Activated naive CD4-positive, alpha-beta T cell treated with anti-CD3 and anti-CD28 coated beads, Interleukin-2, amount 50 U/mL, for 16 hours (primary cell): ENCODE measurements around the gene CAMK2G.
"Not testable (repeated sequence)": the region's sequence is repeated elsewhere in the genome, so short reads cannot be mapped to it uniquely, and the experiment has no call there.

Source experiments
- DNase-seq: peaks from one replicate; pipeline ENCODE4 v3.0.0-alpha.2; 2020

The CAMK2G gene

GRCh38 chr10:73901261-73901660, 26.9 kb upstream of the CAMK2G start:
- no peak for DNase-seq

- no peak for DNase-seq
Measured at GRCh38 chr10:73900064-73900463, 25.7 kb upstream of the CAMK2G start.

GRCh38 chr10:73899423-73899822, 25.1 kb upstream of the CAMK2G start:
- DNase-seq: no peak

DNA sequence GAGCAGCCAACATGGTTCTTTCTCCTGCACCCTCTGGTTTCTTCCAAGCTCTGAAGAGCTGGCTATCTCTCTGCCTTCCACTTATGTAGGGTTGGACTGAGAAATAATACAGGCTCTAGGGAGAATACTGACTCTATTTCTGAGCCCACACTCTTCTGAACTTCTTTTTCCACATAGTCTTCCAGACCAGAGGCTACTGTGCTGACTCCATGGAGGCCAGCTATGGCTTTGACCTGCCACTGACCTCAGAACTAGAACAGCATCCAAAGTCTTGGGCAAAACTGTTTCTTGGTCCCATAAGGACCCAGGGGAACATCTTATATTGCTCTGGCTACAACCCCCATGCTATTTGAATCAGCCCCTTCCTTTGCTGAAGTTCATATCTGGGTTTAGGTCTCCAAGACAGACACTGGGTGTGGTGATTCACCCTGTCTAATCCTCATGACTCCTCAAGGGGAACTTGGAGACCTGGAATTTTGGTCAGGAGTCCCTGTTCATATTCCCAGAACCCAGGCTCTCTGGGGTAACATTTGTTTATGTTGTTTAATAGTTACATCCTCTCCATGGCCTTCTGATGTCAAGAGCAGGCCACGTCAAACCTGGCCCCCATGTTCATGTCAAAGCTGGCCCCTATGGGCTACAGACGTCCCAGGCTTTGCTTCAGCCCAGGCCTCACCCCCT, 24.5 kb upstream of the CAMK2G start:
- DNase-seq: no peak

- no peak for DNase-seq
Measured at GRCh38 chr10:73897693-73898092, 23.3 kb upstream of the CAMK2G start.

GRCh38 chr10:73895381-73895780, 21.0 kb upstream of the CAMK2G start:
- DNase-seq: not testable (repeated sequence)

GRCh38 chr10:73894245-73894971, 20.1 kb upstream of the CAMK2G start:
- no peak for DNase-seq

- no peak for DNase-seq
Measured at GRCh38 chr10:73893426-73893825, 19.1 kb upstream of the CAMK2G start.

DNA sequence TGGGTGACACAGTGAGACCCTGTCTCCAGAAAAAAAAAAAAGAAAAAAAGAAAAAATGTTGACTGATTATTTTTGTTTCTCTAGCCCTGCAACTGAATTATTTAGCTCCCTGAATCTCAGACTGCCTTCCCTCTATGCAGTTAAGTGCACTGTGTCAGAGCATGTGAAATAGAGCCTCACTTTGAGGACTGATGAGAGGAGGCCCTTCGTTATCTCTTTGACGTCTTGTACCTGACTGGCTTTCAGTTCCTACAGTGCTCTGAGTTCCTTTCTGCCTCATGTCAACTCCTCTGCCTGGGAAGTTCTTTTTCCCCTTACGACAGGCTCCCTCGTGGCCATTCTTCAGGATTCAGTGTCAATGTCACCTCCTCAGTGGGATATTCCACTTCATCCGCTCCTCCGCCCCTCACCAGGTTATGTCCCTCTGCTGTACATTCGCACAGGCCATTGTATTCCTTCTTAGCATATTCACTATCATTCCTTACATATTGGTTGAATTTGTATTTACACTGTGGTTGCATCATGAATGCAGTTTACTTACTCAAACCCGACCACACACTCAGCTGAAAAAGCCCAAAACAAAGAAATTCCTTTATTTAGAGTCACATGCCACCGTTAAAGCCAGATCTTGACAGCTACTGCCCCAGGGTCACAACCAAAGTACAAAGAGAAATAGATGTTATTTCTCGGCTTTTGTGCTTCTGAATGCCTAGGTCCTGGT, 18.1 kb upstream of the CAMK2G start:
- no peak for DNase-seq

- DNase-seq: no peak
Measured at GRCh38 chr10:73891540-73891939, 17.2 kb upstream of the CAMK2G start.

DNA sequence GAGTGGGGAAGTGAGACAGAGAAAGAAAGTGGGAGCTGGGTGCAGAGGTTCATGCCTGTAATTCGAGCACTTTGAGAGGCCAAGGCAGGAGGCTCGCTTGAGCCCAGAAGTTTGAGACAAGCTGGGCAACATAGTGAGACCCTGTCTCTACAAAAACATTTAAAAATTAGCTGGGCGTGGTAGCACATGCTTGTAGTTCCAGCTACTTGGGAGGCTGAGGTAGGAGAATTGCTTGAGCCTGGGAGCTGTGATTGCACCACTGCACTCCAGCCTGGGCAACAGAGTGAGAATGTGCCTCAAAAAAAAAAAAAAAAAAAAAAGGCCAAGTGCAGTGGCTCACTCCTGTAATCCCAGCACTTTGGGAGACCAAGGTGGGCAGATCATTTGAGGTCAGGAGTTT, 16.5 kb upstream of the CAMK2G start:
- DNase-seq: not testable (repeated sequence)

DNA sequence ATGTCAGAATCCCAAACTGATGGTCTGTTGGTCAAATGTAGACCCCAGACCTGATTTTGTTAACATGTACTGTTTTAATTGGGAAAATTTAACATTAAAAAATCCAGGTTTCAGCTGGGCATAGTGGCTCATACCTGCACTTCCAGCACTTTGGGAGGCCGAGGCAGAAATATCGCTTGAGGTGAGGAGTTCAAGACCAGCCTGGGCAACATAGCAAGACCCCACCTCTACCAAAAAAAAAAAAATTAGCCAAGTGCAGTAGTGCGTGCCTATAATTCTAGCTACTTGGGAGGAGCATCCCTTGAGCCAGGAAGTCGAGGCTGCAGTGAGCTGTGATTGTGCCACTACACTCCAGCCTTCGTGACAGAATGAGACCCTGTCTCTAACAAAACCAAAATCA, 15.9 kb upstream of the CAMK2G start:
- DNase-seq: no peak

DNA sequence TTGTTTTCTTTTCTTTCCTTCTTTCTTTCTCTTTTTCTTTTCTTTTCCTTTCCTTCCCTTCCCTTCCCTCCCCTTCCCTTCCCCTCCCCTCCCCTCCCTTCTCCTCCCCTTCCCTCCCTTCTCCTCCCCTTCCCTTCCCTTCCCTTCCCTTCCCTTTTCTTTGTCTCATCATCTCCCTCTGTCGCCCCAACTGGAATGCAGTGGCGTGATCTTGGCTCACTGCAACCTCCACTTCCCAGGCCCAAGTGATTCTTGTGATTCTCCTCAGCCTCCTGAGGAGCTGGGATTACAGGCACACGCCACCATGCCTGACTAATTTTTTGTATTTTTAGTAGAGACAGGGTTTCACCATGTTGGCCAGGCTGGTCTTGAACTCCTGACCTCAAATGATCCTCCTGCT, 15.1 kb upstream of the CAMK2G start:
- DNase-seq: not testable (repeated sequence)

DNA sequence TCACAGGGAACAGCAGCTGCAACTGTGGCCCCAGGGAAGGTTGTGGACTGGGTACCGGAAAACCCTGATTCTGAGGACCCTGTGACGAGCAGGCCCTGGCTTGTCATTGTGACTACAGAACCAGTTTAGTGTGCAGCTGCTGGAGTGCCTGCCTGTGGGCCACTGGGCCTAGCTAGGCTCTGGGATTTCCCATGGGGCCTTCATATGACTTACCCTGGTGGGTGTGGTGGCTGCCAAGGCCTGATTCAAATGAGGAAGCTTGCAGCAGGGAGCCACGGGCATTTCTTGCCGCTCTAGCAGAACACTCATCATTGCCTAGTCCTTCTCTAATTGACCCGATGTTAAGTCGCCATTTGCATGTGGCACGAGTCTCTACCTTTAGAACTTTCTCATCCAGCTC, 14.7 kb upstream of the CAMK2G start:
- DNase-seq: no peak

DNA sequence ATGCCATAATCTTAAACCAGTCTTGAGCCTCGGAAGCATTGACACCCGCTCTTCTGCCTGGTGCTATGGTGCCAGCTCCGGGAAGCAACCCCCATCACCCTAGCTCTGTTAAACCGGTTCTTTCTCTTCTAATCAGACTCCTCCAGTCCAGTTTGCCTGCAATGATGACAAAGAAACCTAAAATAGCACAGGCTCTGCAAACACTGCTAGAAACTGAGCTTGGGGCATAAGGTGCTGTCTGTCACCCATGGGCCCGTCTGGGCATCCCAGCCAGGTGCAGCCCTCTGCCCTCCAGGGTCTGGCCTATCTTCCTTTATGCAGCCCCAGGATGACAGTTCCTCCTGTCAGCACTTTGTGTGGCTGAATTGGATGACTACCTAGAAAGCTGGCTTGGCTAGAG, 14.2 kb upstream of the CAMK2G start:
- no peak for DNase-seq

GRCh38 chr10:73887294-73888039, 13.1 kb upstream of the CAMK2G start:
- DNase-seq: no peak

- no peak for DNase-seq
Measured at GRCh38 chr10:73886661-73887293, 12.4 kb upstream of the CAMK2G start.

GRCh38 chr10:73886085-73886529, 11.8 kb upstream of the CAMK2G start:
- DNase-seq: peak; percentile 63

DNA sequence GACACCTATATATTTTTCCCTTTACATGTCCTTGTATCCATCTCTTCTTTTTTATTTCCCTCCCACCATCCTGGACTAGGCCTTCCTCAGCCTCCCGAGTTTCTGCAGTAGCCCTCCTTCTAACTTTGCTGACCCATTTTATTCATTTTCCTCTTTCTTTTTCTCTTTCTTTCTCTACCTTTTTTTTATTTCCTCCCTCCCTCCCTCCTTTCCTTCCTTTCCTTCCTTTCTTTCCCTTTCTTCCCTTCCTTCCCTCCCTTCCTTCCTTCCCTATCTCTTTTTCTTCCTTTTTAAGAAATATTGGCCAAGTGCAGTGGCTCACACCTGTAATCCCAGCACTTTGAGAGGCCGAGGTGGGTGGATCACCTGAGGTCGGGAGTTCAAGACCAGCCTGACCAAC, 9.7 kb upstream of the CAMK2G start:
- DNase-seq: no peak

DNA sequence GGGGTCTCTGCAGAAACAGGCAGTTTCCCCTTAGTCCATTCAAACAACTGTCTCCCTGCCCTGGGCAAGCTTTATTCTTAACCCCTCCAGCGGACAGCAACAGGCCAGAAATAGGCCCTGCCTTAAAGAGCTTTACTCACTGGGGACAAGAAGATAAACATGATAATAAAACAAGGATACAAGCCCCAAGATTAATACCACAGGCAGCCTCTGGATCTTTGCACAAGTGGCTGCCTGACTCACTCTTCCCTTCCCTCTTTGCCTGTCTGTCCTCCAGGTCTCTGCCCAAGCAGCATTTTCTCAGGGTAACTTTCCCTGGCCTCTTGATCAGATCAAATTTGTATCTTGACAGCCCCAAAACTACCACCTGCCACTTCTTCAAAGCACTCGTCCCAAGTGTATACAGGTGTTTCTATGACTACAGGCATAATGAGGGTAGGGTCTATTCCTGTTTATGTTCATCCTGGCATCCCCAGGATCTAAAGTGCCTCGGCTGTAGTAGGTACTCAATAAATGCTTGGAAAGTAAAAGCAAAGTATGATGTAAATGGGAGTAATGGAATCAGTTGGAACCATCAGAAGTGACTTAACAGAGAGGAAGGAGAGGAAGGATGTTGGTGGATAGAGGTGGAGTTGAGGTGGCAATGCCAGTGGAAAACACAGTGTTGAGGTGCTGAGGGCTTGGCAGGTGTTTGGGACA, 7.0 kb upstream of the CAMK2G start:
- no peak for DNase-seq

- DNase-seq: peak; percentile 94
Measured at GRCh38 chr10:73879296-73880173, 5.2 kb upstream of the CAMK2G start.
